KBM-7 (cell line): Measurements from ENCODE around the gene SPATA21.

ENCODE experiments used
- DNase-seq: peaks from one replicate; pipeline ENCODE4 v3.0.0-alpha.2; 2015
- in situ Hi-C: fragments of 300-500 bp; cut with MboI; formaldehyde crosslinking; loops from 2 replicates; pipeline ENCODE4 v1.14.3; 2020; ENCODE audit warnings: low sequenced_read_pairs, low pct_unique_long_range_greater_than_20kb, mixed read lengths

Gene SPATA21

GRCh38 chr1:16392740-16393569, 44.3 kb downstream of the SPATA21 start:
- no peak for DNase-seq
- in situ Hi-C loops, result no loop called here

GRCh38 chr1:16391411-16391810, 45.8 kb downstream of the SPATA21 start:
- in situ Hi-C loops, result no loop called here
- no peak for DNase-seq

- in situ Hi-C loops, result no loop called here
- DNase-seq, result no peak
These were observed 49.7 kb downstream of the SPATA21 start for GRCh38 chr1:16387201-16388188.

GRCh38 chr1:16386454-16387113, 50.6 kb downstream of the SPATA21 start:
- DNase-seq, result no peak
- in situ Hi-C loops, result no loop called here

- in situ Hi-C loops, result no loop called here
- DNase-seq, result no peak
These were observed 51.4 kb downstream of the SPATA21 start for GRCh38 chr1:16385659-16386453.

GRCh38 chr1:16383888-16384287, 53.3 kb downstream of the SPATA21 start:
- in situ Hi-C loops, result no loop called here
- no peak for DNase-seq

GRCh38 chr1:16380868-16381267, 56.4 kb downstream of the SPATA21 start:
- no peak for DNase-seq
- in situ Hi-C loops, result no loop called here

GRCh38 chr1:16378443-16378842, 58.8 kb downstream of the SPATA21 start:
- in situ Hi-C loops, result no loop called here
- DNase-seq, result no peak

GRCh38 chr1:16376971-16377370, 60.3 kb downstream of the SPATA21 start:
- DNase-seq, result no peak
- in situ Hi-C loops, result no loop called here

- in situ Hi-C loops, result no loop called here
- no peak for DNase-seq
These were observed 61.5 kb downstream of the SPATA21 start for GRCh38 chr1:16375521-16376340.

GRCh38 chr1:16374266-16374665, 63.0 kb downstream of the SPATA21 start:
- no peak for DNase-seq
- in situ Hi-C loops, result no loop called here

GRCh38 chr1:16372535-16373285, 64.5 kb downstream of the SPATA21 start:
- no peak for DNase-seq
- in situ Hi-C loops, result no loop called here

- DNase-seq, result peak; percentile 50
These were observed 65.5 kb downstream of the SPATA21 start for GRCh38 chr1:16371725-16372124.

GRCh38 chr1:16369821-16370220, 67.4 kb downstream of the SPATA21 start:
- no peak for DNase-seq
- in situ Hi-C loops, result no loop called here

More at GRCh38 chr1:16371725-16372124, 65.5 kb downstream of the SPATA21 start:
- in situ Hi-C loops, result no loop called here

GRCh38 chr1:16367968-16368890, 69.0 kb downstream of the SPATA21 start:
- no peak for DNase-seq
- in situ Hi-C loops, result no loop called here

GRCh38 chr1:16367258-16367967, 69.8 kb downstream of the SPATA21 start:
- DNase-seq, result peak; percentile 93
- in situ Hi-C loops, result no loop called here
